HepG2 (cell line): ENCODE results near the gene VWA3B. TPM values are rescaled to one million over a fixed set of nuclear protein-coding genes. Genes with fewer than 3 reads are reported as not detected.
"Not testable (repeated sequence)": the region's sequence is repeated elsewhere in the genome, so short reads cannot be mapped to it uniquely, and the experiment has no call there.

Source experiments
- ATAC-seq: fragments of 200-7000 bp; cut with Tn5 transposase; 3 replicates; pipeline ENCODE4 v1.9.1; 2020; ENCODE audit warnings: mild to moderate bottlenecking, moderate library complexity
- BruUV-seq: library from RNA; stranded (reverse); fragments of 400-500 nt; replicated peaks from 2 replicates; lab custom pipeline; 2021; lab: Mats Ljungman, UMichigan
- CTCF ChIA-PET: fragments of 300-600 bp; formaldehyde crosslinking; extraction: SDS; loops from one replicate; lab custom pipeline; 2021; ENCODE audit warnings: low total read pairs, inconsistent platforms, low intra/inter-chr PET ratio; lab: Yijun Ruan, JAX
- POLR2A ChIA-PET: fragments of 350-600 bp; sonication (Branson Sonifier 250); formaldehyde crosslinking; loops from one replicate; lab custom pipeline; 2020; ENCODE audit warnings: antibody characterized with exemption, inconsistent platforms; lab: Yijun Ruan, JAX
- DNase-seq: peaks from one replicate; pipeline ENCODE4 v3.0.0-alpha.2; 2015; ENCODE audit warnings: low spot score
- FAIRE-seq: peaks from 3 replicates; lab custom pipeline; 2011; peaks lifted over from hg19 to GRCh38; lab: Jason Lieb, UNC
- H2AFZ ChIP-seq: one replicate; pipeline ENCODE4 v1.6.1; 2011; ENCODE audit warnings: low read length, inconsistent platforms
- H3K27ac ChIP-seq: fragments of 300-600 bp; 3 replicates; pipeline ENCODE4 v1.8.0; 2011; ENCODE audit warnings: mixed run types, mild to moderate bottlenecking, mixed read lengths, low read length, inconsistent platforms; ENCODE audit not compliant: insufficient read depth; ENCODE audit errors: extremely low read length
- H3K27me3 ChIP-seq, 2 experiments: fragments of 200-600 bp in 1 of 2; 2 replicates in 1 of 2; 3 replicates in 1 of 2; pipeline versions ENCODE4 v1.6.0 to v1.8.0; 2011; ENCODE audit warnings: low read length in 2 of 2, mild to moderate bottlenecking in 2 of 2, moderate library complexity in 2 of 2, inconsistent platforms in 1 of 2; ENCODE audit not compliant: insufficient read depth in 2 of 2, control insufficient read depth in 1 of 2
- H3K36me3 ChIP-seq, 2 experiments: fragments of 200-600 bp in 1 of 2; replicated peaks in 1 of 2; 2 replicates in 1 of 2; 3 replicates in 1 of 2; pipeline versions ENCODE4 v1.5.1 to v1.8.0; 2011; ENCODE audit warnings: low read length in 2 of 2, inconsistent platforms in 1 of 2; ENCODE audit not compliant: insufficient read depth in 2 of 2, control insufficient read depth in 1 of 2
- H3K4me1 ChIP-seq: 2 replicates; pipeline ENCODE4 v1.5.1; 2012; ENCODE audit warnings: low read length, inconsistent platforms; ENCODE audit not compliant: insufficient read depth
- H3K4me2 ChIP-seq: 2 replicates; pipeline ENCODE4 v1.6.0; 2011; ENCODE audit warnings: low read depth, low read length, inconsistent platforms
- H3K4me3 ChIP-seq, 3 experiments: fragments of 200-600 bp in 1 of 3; sonication (generic), shearing (Covaris generic) in 1 of 3; replicated peaks in 1 of 3; 2 replicates each; pipeline ENCODE4 v1.5.1; 2011 to 2016; ENCODE audit warnings: low read length in 3 of 3, inconsistent platforms in 2 of 3, low read depth in 2 of 3, mild to moderate bottlenecking in 2 of 3, control low read depth in 1 of 3, mixed read lengths in 1 of 3; ENCODE audit not compliant: insufficient read depth in 1 of 3
- H3K79me2 ChIP-seq: one replicate; pipeline ENCODE4 v1.6.1; 2011; ENCODE audit warnings: low read length, inconsistent platforms; ENCODE audit not compliant: insufficient read depth
- H3K9ac ChIP-seq: 2 replicates; pipeline ENCODE4 v1.6.0; 2011; ENCODE audit warnings: mild to moderate bottlenecking, low read depth, low read length, inconsistent platforms; ENCODE audit not compliant: insufficient read depth
- H3K9me3 ChIP-seq: 2 replicates; pipeline ENCODE4 v1.5.1; 2012; ENCODE audit warnings: mild to moderate bottlenecking, low read length
- H4K20me1 ChIP-seq: 2 replicates; pipeline ENCODE4 v1.6.0; 2011; ENCODE audit warnings: inconsistent platforms, mild to moderate bottlenecking, low read length, moderate library complexity; ENCODE audit not compliant: insufficient read depth
- REL ChIP-seq: sonication (generic); formaldehyde crosslinking; conservative IDR thresholded peaks from 2 replicates; pipeline ENCODE4 v1.8.0; 2022; ENCODE audit warnings: mild to moderate bottlenecking, missing genetic modification reagents, moderate library complexity
- WGBS: methylation state at CpG from one replicate; pipeline ENCODE4 v1.1.6; 2017; ENCODE audit warnings: low lambda C conversion rate; 5-methylcytosine and 5-hydroxymethylcytosine counted together
- in situ Hi-C: cut with HindIII; loops from 2 replicates; pipeline ENCODE4 v1.10.0; 2017; ENCODE audit warnings: low pct_unique_long_range_greater_than_20kb; ENCODE audit not compliant: extremely low pct_ligation_motif_present
- intact Hi-C: fragments of 100-400 bp; cut with micrococcal nuclease; formaldehyde crosslinking; loops from one replicate; pipeline ENCODE4 v1.10.0; 2022; ENCODE audit not compliant: unreplicated experiment
- polyA plus RNA-seq, 8 experiments: library from polyadenylated mRNA; depleted of rRNA in 3 of 8; stranded (reverse) in 7 of 8; unstranded in 1 of 8; fragments of >200 nt; fragmentation: Illumina TruSeq in 4 of 8; extraction: Trizol in 4 of 8; gene quantifications; 2 replicates each; pipeline versions ENCODE4 v1.2.1 to v1.2.3, GENCODE V29; 2011 to 2016; ENCODE audit warnings: low read depth in 4 of 8, missing spikeins in 1 of 8, mixed read lengths in 1 of 8; ENCODE audit not compliant: insufficient read depth in 1 of 8
- total RNA-seq, 5 experiments: library from RNA; depleted of rRNA; stranded (reverse); fragments of >200 nt; fragmentation: Illumina TruSeq; extraction: Trizol; gene quantifications; 2 replicates each; pipeline ENCODE4 v1.2.3, GENCODE V29; 2016; ENCODE audit warnings: low read depth in 1 of 5

Gene VWA3B
- total and polyA plus RNA-seq, 2 of the 13 experiments (the other 11 are each of a cell fraction or from before 2014, with no cell fraction given) = not detected

DNA sequence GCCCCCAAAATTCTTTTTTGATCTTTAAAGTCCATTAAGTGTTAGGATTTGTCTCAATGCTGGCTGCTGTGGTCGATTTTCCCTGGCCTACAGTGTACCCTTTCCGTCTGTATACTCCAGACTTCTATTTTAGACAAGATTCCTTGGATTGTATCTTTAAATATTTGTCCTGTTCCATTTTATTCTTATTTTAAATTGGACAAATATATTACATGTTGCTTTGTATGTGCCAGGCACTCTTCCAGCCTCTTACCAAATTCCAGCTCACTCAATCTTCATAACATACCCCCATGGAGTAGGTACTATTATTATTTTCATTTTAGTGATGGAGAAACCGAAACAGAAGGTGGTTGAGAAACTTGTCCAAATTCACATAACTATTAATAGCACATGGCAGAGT lies 58.1 kb downstream of the VWA3B start:
- Histone ChIP-seq H3K79me2 (no peaks in the 10 kb centered on the region), H3K27me3 (peaks cover 0 to 4% of the 10 kb centered on the region in 2 experiments; a peak in 2 of 5 replicates), H3K4me3 (no peak overlapping the region), H3K9me3 (no peaks in the 10 kb centered on the region), H4K20me1 (no peaks in the 10 kb centered on the region), H3K9ac (no peak overlapping the region), H3K36me3 (no peaks in the 10 kb centered on the region), H3K4me1 (no peaks in the 10 kb centered on the region), H2AFZ (no peak overlapping the region), H3K27ac (no peak overlapping the region)
- ATAC-seq = no peak
- intact Hi-C loops = no loop called here
- POLR2A ChIA-PET = no interaction called here
- BruUV-seq = no TSS peak
- 5% methylated on average over 3 of the region's 3 CpGs for WGBS
- CTCF ChIA-PET = no interaction called here
- no peak for FAIRE-seq
- DNase-seq = no peak
- TF ChIP-seq REL (CRISPR knock-in tag) = no peak
- TF ChIP-seq, all 625 proteins: peak for 0
- in situ Hi-C loops = no loop called here
- H3K4me2 ChIP-seq = no peak overlapping the region

DNA sequence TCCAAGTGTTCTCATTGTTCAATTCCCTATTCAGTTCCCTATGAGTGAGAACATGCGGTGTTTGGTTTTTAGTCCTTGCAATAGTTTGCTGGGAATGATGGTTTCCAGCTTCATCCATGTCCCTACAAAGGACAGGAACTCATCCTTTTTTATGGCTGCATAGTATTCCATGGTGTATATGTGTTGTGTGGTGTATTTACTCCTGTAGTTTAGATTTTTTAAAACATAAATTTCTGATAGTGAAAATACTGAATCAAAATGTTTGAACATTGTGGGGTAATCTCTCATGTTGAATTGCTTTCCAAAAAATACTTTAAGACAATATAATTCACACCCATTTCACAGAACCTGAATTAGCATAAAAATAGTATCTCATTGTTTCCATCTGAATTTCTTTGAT lies 60.9 kb downstream of the VWA3B start:
- WGBS = 79% methylated on average over 1 of the region's 1 CpG
- intact Hi-C loops, BruUV-seq, H3K27me3 ChIP-seq, CTCF ChIA-PET, H4K20me1 ChIP-seq, H3K4me3 ChIP-seq, H2AFZ ChIP-seq, POLR2A ChIA-PET, H3K9ac ChIP-seq, H3K27ac ChIP-seq, FAIRE-seq, H3K36me3 ChIP-seq, H3K4me2 ChIP-seq, ATAC-seq, DNase-seq, H3K4me1 ChIP-seq, in situ Hi-C loops, H3K9me3 ChIP-seq, H3K79me2 ChIP-seq: not testable (repeated sequence)
